ENCODE results near the gene SDS. TPM values are rescaled to one million over a fixed set of nuclear protein-coding genes. Genes with fewer than 3 reads are reported as not detected.

The SDS gene
- polyA plus RNA-seq, 1 experiment: not detected

- CTCF ChIA-PET: interaction anchor here (1.3 kb wide), 1 partner anchor 9 kb away, joined by 4 read pairs; no protein-coding TSS in a partner anchor
- H3K27me3 ChIP-seq (ENCODE audit: control insufficient read depth, insufficient read depth, low read length): peaks cover 2% of the 10 kb centered on the region; the same call in 1 of the 2 replicates
- POLR2A ChIA-PET: no interaction called here
- H3K4me3 ChIP-seq (ENCODE audit: low read depth, low read length): no peak overlapping the region
- DNase-seq (ENCODE audit: low read depth): no peak
- TF ChIP-seq, protein P1, sequence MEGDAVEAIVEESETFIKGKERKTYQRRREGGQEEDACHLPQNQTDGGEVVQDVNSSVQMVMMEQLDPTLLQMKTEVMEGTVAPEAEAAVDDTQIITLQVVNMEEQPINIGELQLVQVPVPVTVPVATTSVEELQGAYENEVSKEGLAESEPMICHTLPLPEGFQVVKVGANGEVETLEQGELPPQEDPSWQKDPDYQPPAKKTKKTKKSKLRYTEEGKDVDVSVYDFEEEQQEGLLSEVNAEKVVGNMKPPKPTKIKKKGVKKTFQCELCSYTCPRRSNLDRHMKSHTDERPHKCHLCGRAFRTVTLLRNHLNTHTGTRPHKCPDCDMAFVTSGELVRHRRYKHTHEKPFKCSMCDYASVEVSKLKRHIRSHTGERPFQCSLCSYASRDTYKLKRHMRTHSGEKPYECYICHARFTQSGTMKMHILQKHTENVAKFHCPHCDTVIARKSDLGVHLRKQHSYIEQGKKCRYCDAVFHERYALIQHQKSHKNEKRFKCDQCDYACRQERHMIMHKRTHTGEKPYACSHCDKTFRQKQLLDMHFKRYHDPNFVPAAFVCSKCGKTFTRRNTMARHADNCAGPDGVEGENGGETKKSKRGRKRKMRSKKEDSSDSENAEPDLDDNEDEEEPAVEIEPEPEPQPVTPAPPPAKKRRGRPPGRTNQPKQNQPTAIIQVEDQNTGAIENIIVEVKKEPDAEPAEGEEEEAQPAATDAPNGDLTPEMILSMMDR (IDR thresholded peaks at IDR 0.05; ENCODE audit: insufficient read depth, low read depth, low read length): no peak
- H3K36me3 ChIP-seq (ENCODE audit: control insufficient read depth, insufficient read depth, low read length): no peaks in the 10 kb centered on the region
Measured at GRCh38 chr12:113416091-113416754, 12.5 kb upstream of the SDS start.

- CTCF ChIA-PET: interaction anchor here (0.9 kb wide), 1 partner anchor 53 kb away, joined by 3 read pairs; no protein-coding TSS in a partner anchor
- TF ChIP-seq, protein P1 (IDR thresholded peaks at IDR 0.05; ENCODE audit: insufficient read depth, low read depth, low read length): no peak
- POLR2A ChIA-PET: interaction anchor here (1.0 kb wide), 1 partner anchor 1947 kb away, joined by 11 read pairs; no protein-coding TSS in a partner anchor
- Histone ChIP-seq H3K36me3 (ENCODE audit: control insufficient read depth, insufficient read depth, low read length) (no peaks in the 10 kb centered on the region), H3K27me3 (ENCODE audit: control insufficient read depth, insufficient read depth, low read length) (peaks cover 3% of the 10 kb centered on the region; the same call in 1 of the 2 replicates), H3K4me3 (ENCODE audit: low read depth, low read length) (no peak overlapping the region)
- DNase-seq (ENCODE audit: low read depth): no peak
Measured at GRCh38 chr12:113414519-113415038, 10.9 kb upstream of the SDS start.

DNA sequence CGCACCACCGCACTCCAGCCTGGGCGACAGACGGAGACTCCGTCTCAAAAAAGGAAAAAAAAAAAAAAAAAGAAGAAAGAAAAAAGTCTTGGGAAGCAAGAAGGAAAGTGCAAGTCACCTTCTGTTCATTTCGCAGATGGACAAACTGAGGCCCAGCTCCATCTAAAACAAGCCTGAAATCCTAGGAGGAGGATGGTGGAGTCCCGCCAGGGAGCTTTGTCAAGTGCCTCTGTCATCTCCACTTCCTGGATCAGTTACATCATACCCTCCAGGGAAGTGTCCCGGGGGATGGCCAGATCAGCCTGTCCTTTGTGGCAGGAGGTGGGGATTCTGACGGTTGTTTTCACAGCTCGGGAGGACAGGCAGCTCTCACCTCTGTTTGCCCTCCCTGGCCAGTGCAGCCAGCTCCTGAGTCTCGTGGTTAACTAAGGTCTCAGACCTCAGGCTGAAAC, 9.8 kb upstream of the SDS start:
- TF ChIP-seq, protein P1 (IDR thresholded peaks at IDR 0.05; ENCODE audit: insufficient read depth, low read depth, low read length): no peak
- ChIA-PET CTCF (interaction anchor here (0.5 kb wide), 1 partner anchor 449 kb away, joined by 4 read pairs; no protein-coding TSS in a partner anchor), POLR2A (interaction anchor here (1.0 kb wide), 1 partner anchor 1945 kb away, joined by 11 read pairs; no protein-coding TSS in a partner anchor)
- H3K36me3 ChIP-seq (ENCODE audit: control insufficient read depth, insufficient read depth, low read length): no peaks in the 10 kb centered on the region
- H3K27me3 ChIP-seq (ENCODE audit: control insufficient read depth, insufficient read depth, low read length): peaks cover 2% of the 10 kb centered on the region; the same call in 1 of the 2 replicates
- no peak for DNase-seq (ENCODE audit: low read depth)
- no peak overlapping the region for H3K4me3 ChIP-seq (ENCODE audit: low read depth, low read length)

DNA sequence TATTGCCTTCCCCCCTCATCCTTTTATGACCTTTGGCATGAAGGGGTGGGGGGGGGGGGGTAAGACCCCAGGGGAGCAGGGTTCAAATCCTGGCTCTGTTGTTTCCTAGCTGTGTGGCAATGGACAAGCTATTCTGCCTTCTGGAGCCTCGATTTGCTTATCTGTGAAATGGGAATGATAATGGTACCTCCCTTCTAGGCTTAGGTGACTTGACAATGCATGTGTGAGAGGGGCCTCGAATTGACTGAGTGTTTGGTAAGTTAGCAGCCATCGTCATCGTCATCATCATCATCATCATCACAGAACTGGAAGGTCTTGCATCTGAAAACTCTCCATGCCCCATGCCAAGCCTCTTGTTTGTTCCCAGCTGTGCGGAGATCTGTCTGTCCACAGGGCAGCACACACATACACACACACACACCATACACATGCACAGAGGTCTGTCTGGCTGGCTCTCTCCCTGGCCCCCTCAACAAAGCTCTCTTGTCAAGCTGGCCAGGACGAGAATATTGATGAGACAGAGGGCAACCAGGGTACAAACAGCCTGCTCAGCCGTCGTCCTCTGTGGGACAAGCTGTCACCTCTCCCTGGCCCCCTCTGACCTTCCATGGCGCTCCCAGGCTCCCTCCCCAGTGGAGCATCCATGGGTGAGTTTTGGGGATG, 5.9 kb upstream of the SDS start:
- ChIA-PET CTCF (interaction anchor here (1.1 to 1.8 kb wide), 3 partner anchors 9 to 98 kb away, joined by 3 to 6 read pairs (median 3); no protein-coding TSS in a partner anchor), POLR2A (no interaction called here)

More for the DNA sequence above, 5.9 kb upstream of the SDS start:
- TF ChIP-seq, protein P1 (IDR thresholded peaks at IDR 0.05; ENCODE audit: insufficient read depth, low read depth, low read length): no peak
- Histone ChIP-seq H3K36me3 (ENCODE audit: control insufficient read depth, insufficient read depth, low read length) (no peaks in the 10 kb centered on the region), H3K4me3 (ENCODE audit: low read depth, low read length) (no peak overlapping the region), H3K27me3 (ENCODE audit: control insufficient read depth, insufficient read depth, low read length) (peaks cover 2% of the 10 kb centered on the region; the same call in 1 of the 2 replicates)
- DNase-seq (ENCODE audit: low read depth): no peak

Measured in BJ (cell line).